ENCODE measurements around the gene DOCK3. TPM values are rescaled to one million over a fixed set of nuclear protein-coding genes. Genes with fewer than 3 reads are reported as not detected.

DOCK3 gene
- total and polyA plus RNA-seq, 2 of the 4 experiments (the other 2 are of a cell fraction): under 0.01 to 0.12 TPM

- peaks cover 11% of the 10 kb centered on the region for H3K27me3 ChIP-seq (ENCODE audit: control insufficient read depth, insufficient read depth, low read length)
- H4K20me1 ChIP-seq (ENCODE audit: insufficient read depth, low read length): no peaks in the 10 kb centered on the region
- H3K4me2 ChIP-seq (ENCODE audit: low read depth, low read length): no peak overlapping the region
- no peaks in the 10 kb centered on the region for H3K36me3 ChIP-seq (ENCODE audit: control insufficient read depth, insufficient read depth, low read length)
- 100% methylated on average over 2 of the region's 9 CpGs; no CpG with 5 or more reads in 1 of the 2 experiments for WGBS, 2 experiments (ENCODE audit: extremely low coverage in 2 of 2, insufficient read length in 1 of 2)
- intact Hi-C loops (cut with micrococcal nuclease): no loop called here
- H2BK20ac ChIP-seq (ENCODE audit: low read depth, low read length): no peak overlapping the region
- no peak overlapping the region for H3K27ac ChIP-seq (ENCODE audit: insufficient read depth, low read length)
- H2AK5ac ChIP-seq (ENCODE audit: low read depth, low read length): no peak overlapping the region
- CTCF ChIA-PET: interaction anchor here (1.6 kb wide), 1 partner anchor 17 kb away, joined by 4 read pairs; no protein-coding TSS in a partner anchor
- H3K9me3 ChIP-seq (ENCODE audit: control insufficient read depth, insufficient read depth, low read length): no peaks in the 10 kb centered on the region
- H2BK120ac ChIP-seq (ENCODE audit: low read depth, low read length): no peak overlapping the region
- H3K18ac ChIP-seq (ENCODE audit: low read depth, low read length): no peak overlapping the region
- no peak overlapping the region for H2BK5ac ChIP-seq (ENCODE audit: low read depth, low read length, poor library complexity, severe bottlenecking)
- H3K23ac ChIP-seq (ENCODE audit: low read depth, low read length): no peak overlapping the region
- dilution Hi-C loops (cut with HindIII; ENCODE audit: low sequenced_read_pairs, unreplicated experiment): loop anchor here (25.0 kb wide), 1 partner anchor 243 kb away; no protein-coding TSS in a partner anchor
- no peaks in the 10 kb centered on the region for H3K9me1 ChIP-seq (ENCODE audit: insufficient read depth, low read length)
- H3K4me3 ChIP-seq (ENCODE audit: insufficient read depth, low read depth, low read length): no peak overlapping the region
- no peak overlapping the region for H4K8ac ChIP-seq (ENCODE audit: low read depth in 2 of 2, low read length in 2 of 2)
- H3K4ac ChIP-seq (ENCODE audit: low read depth, low read length): no peak overlapping the region
- H3K4me1 ChIP-seq (ENCODE audit: control insufficient read depth, insufficient read depth, low read length): no peaks in the 10 kb centered on the region
- no peak overlapping the region for H3K14ac ChIP-seq (replicated peaks; ENCODE audit: low read depth, low read length)
- in situ Hi-C loops (cut with MboI; ENCODE audit: low sequenced_read_pairs): no loop called here
- H2BK15ac ChIP-seq (ENCODE audit: low read depth, low read length): no peak overlapping the region
- ATAC-seq (ENCODE audit: low read depth): no peak
- no peak overlapping the region for H4K5ac ChIP-seq (ENCODE audit: low read depth, low read length)
- no peak for DNase-seq
- no TSS peak for BruUV-seq (replicated peaks)
- H4K91ac ChIP-seq (ENCODE audit: insufficient read depth, low read depth, low read length): no peak overlapping the region
- POLR2A ChIA-PET (ENCODE audit: unreplicated experiment): no interaction called here
- H3K9ac ChIP-seq (ENCODE audit: low read depth, low read length): no peak overlapping the region
- H3K79me1 ChIP-seq (ENCODE audit: low read depth in 1 of 2, low read length in 2 of 2): no peaks in the 10 kb centered on the region
- H2AFZ ChIP-seq (replicated peaks; ENCODE audit: low read length, poor library complexity): no peak overlapping the region
- no peak overlapping the region for H3K56ac ChIP-seq (ENCODE audit: extremely low read depth, insufficient read depth, low read length)
- H2AK9ac ChIP-seq (replicated peaks; ENCODE audit: low read depth, low read length, poor library complexity): no peak overlapping the region
- TF ChIP-seq RCOR1 (IDR thresholded peaks at IDR 0.05; ENCODE audit: insufficient replicate concordance, low read length) (no peak), MXI1 (IDR thresholded peaks at IDR 0.05; ENCODE audit: borderline replicate concordance, low read depth, low read length) (no peak), MAFK (IDR thresholded peaks at IDR 0.05; ENCODE audit: low read depth, low read length) (no peak), FOS (IDR thresholded peaks at IDR 0.05; ENCODE audit: low read depth, low read length) (no peak), RAD21 (IDR thresholded peaks at IDR 0.05; ENCODE audit: low read length) (no peak), CEBPB (IDR thresholded peaks at IDR 0.05; ENCODE audit: low read depth, low read length) (no peak), ELK1 (IDR thresholded peaks at IDR 0.05; ENCODE audit: borderline replicate concordance, low read depth, low read length) (no peak), CHD1 (IDR thresholded peaks at IDR 0.05; ENCODE audit: low read depth, low read length) (no peak), RFX5 (IDR thresholded peaks at IDR 0.05; ENCODE audit: low read depth, low read length) (no peak), NFE2L2 (IDR thresholded peaks at IDR 0.05; ENCODE audit: low read depth, low read length) (no peak), USF2 (IDR thresholded peaks at IDR 0.05; ENCODE audit: low read depth, low read length) (no peak), POLR2A (IDR thresholded peaks at IDR 0.05; ENCODE audit: low read depth, low read length) (no peak), BHLHE40 (IDR thresholded peaks at IDR 0.05; ENCODE audit: low read depth, low read length) (no peak), SMC3 (IDR thresholded peaks at IDR 0.05; ENCODE audit: low read depth, low read length) (no peak), MAZ (IDR thresholded peaks at IDR 0.05; ENCODE audit: borderline replicate concordance, low read depth, low read length) (no peak)
Measured at GRCh38 chr3:51354731-51355615, 680.2 kb downstream of the DOCK3 start.

Measured in IMR-90 (cell line).